Measurements from ENCODE around the gene THAP5. TPM values are rescaled to one million over a fixed set of nuclear protein-coding genes. Genes with fewer than 3 reads are reported as not detected.
A peak's percentile ranks its signal among the peaks of the same experiment; 100 is the strongest.

The THAP5 gene
- total RNA-seq, 1 experiment from 2014 or later, result 28.5 TPM

GRCh38 chr7:108570146-108570755 lies 745 bp upstream of the THAP5 start:
- Histone ChIP-seq H3K9me3 (ENCODE audit: insufficient read depth, low read depth) (no peaks in the 10 kb centered on the region), H3K27me3 (ENCODE audit: insufficient read depth, low read depth) (no peaks in the 10 kb centered on the region), H3F3A (ENCODE audit: insufficient read depth, low read depth) (peaks cover 15% of the 10 kb centered on the region; the same call in 1 of the 2 replicates), H3K4me3 (peak overlapping the region; percentile 81), H3K27ac (peak overlapping the region; percentile 85), H2AFZ (peak overlapping the region; percentile 59), H3K9me2 (ENCODE audit: insufficient read depth) (no peaks in the 10 kb centered on the region), H3K36me3 (ENCODE audit: low read depth) (peaks cover 44% of the 10 kb centered on the region), H4K20me1 (ENCODE audit: insufficient read depth) (peaks cover 25% of the 10 kb centered on the region), H3K79me2 (ENCODE audit: low read depth) (peaks cover 77% of the 10 kb centered on the region), H3K4me1 (replicated peaks; ENCODE audit: insufficient read depth) (peaks cover 28% of the 10 kb centered on the region), H3K4me2 (peak overlapping the region; percentile 83)
- peak; percentile 48 to 60 for DNase-seq
- TF ChIP-seq CTCF (conservative IDR thresholded peaks at IDR 0.05), result no peak
- intact Hi-C loops (cut with micrococcal nuclease; ENCODE audit: unreplicated experiment), result loop anchor here (5.0 kb wide), 1 partner anchor 42 kb away; no protein-coding TSS in a partner anchor
- BruUV-seq (replicated peaks), result no TSS peak
- POLR2A ChIA-PET (ENCODE audit: unreplicated experiment), result interaction anchor here (0.6 to 1.5 kb wide), 6 partner anchors 12 to 587 kb away, joined by 3 to 13 read pairs (median 7); partner anchors contain the start of gene PNPLA8
- CTCF ChIA-PET, result no interaction called here

GRCh38 chr7:108568801-108569380 lies 615 bp downstream of the THAP5 start:
- Histone ChIP-seq H3K36me3 (ENCODE audit: low read depth) (peaks cover 41% of the 10 kb centered on the region), H2AFZ (peak overlapping the region; percentile 86), H3K9me3 (ENCODE audit: insufficient read depth, low read depth) (no peaks in the 10 kb centered on the region), H3K27ac (peak overlapping the region; percentile 85), H3K4me2 (peak overlapping the region; percentile 90), H4K20me1 (ENCODE audit: insufficient read depth) (peaks cover 20% of the 10 kb centered on the region), H3K4me3 (peak overlapping the region; percentile 81), H3K4me1 (replicated peaks; ENCODE audit: insufficient read depth) (peaks cover 28% of the 10 kb centered on the region), H3K9me2 (ENCODE audit: insufficient read depth) (no peaks in the 10 kb centered on the region), H3K27me3 (ENCODE audit: insufficient read depth, low read depth) (no peaks in the 10 kb centered on the region), H3F3A (ENCODE audit: insufficient read depth, low read depth) (peaks cover 15% of the 10 kb centered on the region; the same call in 1 of the 2 replicates), H3K79me2 (ENCODE audit: low read depth) (peaks cover 77% of the 10 kb centered on the region)
- ChIA-PET CTCF (interaction anchor here (1.0 kb wide), 1 partner anchor 38 kb away, joined by 3 read pairs; no protein-coding TSS in a partner anchor), POLR2A (ENCODE audit: unreplicated experiment) (interaction anchor here (1.5 kb wide), 1 partner anchor 41 kb away, joined by 13 read pairs; no protein-coding TSS in a partner anchor)
- TSS peak; percentile 80 for BruUV-seq (replicated peaks)
- DNase-seq, result no peak
- no peak for TF ChIP-seq EZH2 (IDR thresholded peaks at IDR 0.05; ENCODE audit: low read depth)
- no peak for TF ChIP-seq CTCF (conservative IDR thresholded peaks at IDR 0.05)
- intact Hi-C loops (cut with micrococcal nuclease; ENCODE audit: unreplicated experiment), result loop anchor here (1.0 kb wide), 1 partner anchor 43 kb away; the partner anchor contains the start of gene PNPLA8

DNA sequence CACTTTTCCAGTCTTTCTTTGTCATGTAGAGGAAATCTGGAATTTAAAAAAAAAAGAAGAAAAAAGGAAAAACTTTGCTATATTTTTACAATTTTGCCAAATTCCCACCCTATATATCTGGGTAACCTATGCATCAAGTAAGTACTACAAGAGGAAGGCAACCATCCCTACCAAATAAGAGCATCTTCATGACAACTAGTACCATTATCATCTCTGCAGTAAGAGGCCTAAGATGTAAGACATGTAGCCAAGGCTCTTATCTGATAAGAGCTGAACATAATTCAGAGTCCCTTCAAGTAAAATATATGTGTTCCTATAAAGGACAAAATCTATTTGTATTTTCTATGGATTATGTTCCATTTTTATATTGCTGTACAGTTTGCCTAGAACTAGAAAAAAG lies 3.5 kb downstream of the THAP5 start:
- no peak overlapping the region for H3K4me3 ChIP-seq
- peaks cover 4% of the 10 kb centered on the region; the same call in 1 of the 2 replicates for H4K20me1 ChIP-seq (ENCODE audit: insufficient read depth)
- H3K4me2 ChIP-seq, result no peak overlapping the region
- intact Hi-C loops (cut with micrococcal nuclease; ENCODE audit: unreplicated experiment), result no loop called here
- ChIA-PET POLR2A (ENCODE audit: unreplicated experiment) (no interaction called here), CTCF (no interaction called here)
- H3K9me2 ChIP-seq (ENCODE audit: insufficient read depth), result no peaks in the 10 kb centered on the region
- no peak for TF ChIP-seq CTCF (conservative IDR thresholded peaks at IDR 0.05)
- TF ChIP-seq EZH2 (IDR thresholded peaks at IDR 0.05; ENCODE audit: low read depth), result no peak
- H3F3A ChIP-seq (ENCODE audit: insufficient read depth, low read depth), result peaks cover 7% of the 10 kb centered on the region; the same call in 1 of the 2 replicates
- DNase-seq, result no peak
- peaks cover 48% of the 10 kb centered on the region for H3K79me2 ChIP-seq (ENCODE audit: low read depth)
- H3K4me1 ChIP-seq (replicated peaks; ENCODE audit: insufficient read depth), result peaks cover 19% of the 10 kb centered on the region
- no peaks in the 10 kb centered on the region for H3K27me3 ChIP-seq (ENCODE audit: insufficient read depth, low read depth)
- no peaks in the 10 kb centered on the region for H3K9me3 ChIP-seq (ENCODE audit: insufficient read depth, low read depth)
- no peak overlapping the region for H2AFZ ChIP-seq
- peaks cover 23% of the 10 kb centered on the region for H3K36me3 ChIP-seq (ENCODE audit: low read depth)
- no peak overlapping the region for H3K27ac ChIP-seq
- BruUV-seq (replicated peaks), result no TSS peak
